ENCODE data around the gene STK32C.

- TF ChIP-seq YY1 (IDR thresholded peaks at IDR 0.05; ENCODE audit: insufficient read depth, insufficient read length): no peak
- no peak for TF ChIP-seq ZNF274 (IDR thresholded peaks at IDR 0.05; ENCODE audit: low read depth, low read length)
Observed at GRCh38 chr10:132310701-132311337, 3.1 kb upstream of the STK32C start.
